H1 (cell line): ENCODE measurements around the gene LRRC4C. TPM values are rescaled to one million over a fixed set of nuclear protein-coding genes. Genes with fewer than 3 reads are reported as not detected.

Source experiments
- CTCF ChIA-PET: fragments of 300-600 bp; sonication (Branson Sonifier 250); formaldehyde crosslinking; loops from one replicate; lab custom pipeline; 2021; ENCODE audit not compliant: partially characterized antibody; lab: Charles Lee
- POLR2A ChIA-PET: fragments of 300-600 bp; sonication (Branson Sonifier 250); formaldehyde crosslinking; loops from one replicate; lab custom pipeline; 2021; ENCODE audit warnings: inconsistent platforms; ENCODE audit not compliant: partially characterized antibody; lab: Charles Lee
- DNase-seq, 2 experiments: peaks; one replicate each; pipeline versions ENCODE4 v3.0.0 to v3.0.0-alpha.2; 2010 to 2022; ENCODE audit warnings: low spot score in 2 of 2, low read depth in 1 of 2, mixed read lengths in 1 of 2
- FAIRE-seq: peaks from 2 replicates; lab custom pipeline; 2011; peaks lifted over from hg19 to GRCh38; lab: Jason Lieb, UNC
- H2AFZ ChIP-seq: 2 replicates; pipeline ENCODE4 v1.8.1; 2012; ENCODE audit warnings: low read length, inconsistent platforms
- H2AK5ac ChIP-seq: 2 replicates; pipeline ENCODE4 v1.6.1; 2013; ENCODE audit warnings: low read depth, low read length
- H2BK120ac ChIP-seq: replicated peaks from 2 replicates; pipeline ENCODE3; 2013; ENCODE audit warnings: low read depth, low read length, inconsistent platforms
- H2BK12ac ChIP-seq: 2 replicates; pipeline ENCODE4 v1.6.1; 2013; ENCODE audit warnings: low read depth, low read length
- H2BK15ac ChIP-seq: 2 replicates; pipeline ENCODE4 v1.6.1; 2013; ENCODE audit warnings: low read length
- H2BK20ac ChIP-seq: 2 replicates; pipeline ENCODE4 v1.6.1; 2013; ENCODE audit warnings: low read length
- H2BK5ac ChIP-seq: 2 replicates; pipeline ENCODE4 v1.6.1; 2013; ENCODE audit warnings: low read depth, low read length
- H3K14ac ChIP-seq: 2 replicates; pipeline ENCODE4 v1.6.1; 2013; ENCODE audit warnings: inconsistent platforms; ENCODE audit not compliant: insufficient read length
- H3K18ac ChIP-seq: 2 replicates; pipeline ENCODE4 v1.6.1; 2013; ENCODE audit warnings: low read length; ENCODE audit errors: extremely low read depth
- H3K23ac ChIP-seq: 2 replicates; pipeline ENCODE4 v1.6.1; 2013; ENCODE audit warnings: inconsistent platforms; ENCODE audit not compliant: insufficient read length
- H3K23me2 ChIP-seq: 2 replicates; pipeline ENCODE4 v1.6.1; 2013; ENCODE audit warnings: low read depth, low read length
- H3K27ac ChIP-seq: 2 replicates; pipeline ENCODE4 v1.6.1; 2011; ENCODE audit warnings: low read depth, low read length, inconsistent platforms
- H3K27me3 ChIP-seq, 4 experiments: replicated peaks in 1 of 4; 1 replicate in 1 of 4; 2 replicates in 3 of 4; pipeline versions ENCODE4 v1.6.1 to v1.8.1; 2011 to 2013; ENCODE audit warnings: low read length in 3 of 4, mild to moderate bottlenecking in 3 of 4, inconsistent platforms in 2 of 4, mixed read lengths in 2 of 4, moderate library complexity in 1 of 4; ENCODE audit not compliant: control insufficient read depth in 3 of 4, insufficient read depth in 3 of 4; ENCODE audit errors: extremely low read depth in 1 of 4
- H3K36me3 ChIP-seq, 4 experiments: 2 replicates each; pipeline versions ENCODE4 v1.6.1 to v1.8.1; 2011 to 2013; ENCODE audit warnings: mild to moderate bottlenecking in 4 of 4, low read length in 3 of 4, moderate library complexity in 2 of 4, control low read depth in 1 of 4, inconsistent platforms in 1 of 4; ENCODE audit not compliant: insufficient read depth in 4 of 4, control insufficient read depth in 2 of 4
- H3K4ac ChIP-seq: replicated peaks from 2 replicates; pipeline ENCODE3; 2013; ENCODE audit warnings: low read length, low read depth, mixed read lengths, inconsistent platforms; ENCODE audit not compliant: insufficient read length
- H3K4me1 ChIP-seq, 4 experiments: replicated peaks in 1 of 4; 1 replicate in 1 of 4; 2 replicates in 3 of 4; pipeline versions ENCODE4 v1.6.1 to v1.8.1; 2011 to 2013; ENCODE audit warnings: low read length in 3 of 4, inconsistent platforms in 2 of 4, mixed read lengths in 1 of 4; ENCODE audit not compliant: insufficient read depth in 4 of 4, control insufficient read depth in 3 of 4
- H3K4me2 ChIP-seq, 2 experiments: 2 replicates each; pipeline versions ENCODE4 v1.6.1 to v1.8.1; 2011 to 2013; ENCODE audit warnings: low read depth in 2 of 2, low read length in 2 of 2, control low read depth in 1 of 2, inconsistent platforms in 1 of 2, mild to moderate bottlenecking in 1 of 2; ENCODE audit not compliant: insufficient read depth in 1 of 2
- H3K4me3 ChIP-seq, 4 experiments: fragments of 200-600, 300-600 bp in 1 of 4; sonication (generic), shearing (Covaris generic), sonication (Bioruptor Twin) in 1 of 4; 2 replicates each; pipeline versions ENCODE4 v1.5.1 to v1.8.1; 2011 to 2016; ENCODE audit warnings: low read length in 4 of 4, low read depth in 3 of 4, control low read depth in 2 of 4, inconsistent platforms in 2 of 4, mild to moderate bottlenecking in 2 of 4, mixed read lengths in 1 of 4, moderate library complexity in 1 of 4; ENCODE audit not compliant: insufficient read depth in 2 of 4; ENCODE audit errors: extremely low read depth in 1 of 4
- H3K56ac ChIP-seq: replicated peaks from 2 replicates; pipeline ENCODE3; 2013; ENCODE audit warnings: low read depth, mild to moderate bottlenecking, mixed read lengths, low read length, inconsistent platforms; ENCODE audit not compliant: insufficient read length
- H3K79me1 ChIP-seq: 2 replicates; pipeline ENCODE4 v1.6.1; 2013; ENCODE audit warnings: low read depth, low read length, control low read depth
- H3K79me2 ChIP-seq, 2 experiments: 2 replicates each; pipeline versions ENCODE4 v1.6.1 to v1.8.1; 2012 to 2013; ENCODE audit warnings: low read length in 2 of 2, mild to moderate bottlenecking in 2 of 2, inconsistent platforms in 1 of 2; ENCODE audit not compliant: insufficient read depth in 2 of 2, control insufficient read depth in 1 of 2
- H3K9ac ChIP-seq, 4 experiments: replicated peaks in 1 of 4; 1 replicate in 1 of 4; 2 replicates in 3 of 4; pipeline versions ENCODE4 v1.6.1 to v1.8.1; 2011 to 2013; ENCODE audit warnings: low read depth in 3 of 4, low read length in 3 of 4, control low read depth in 2 of 4, mild to moderate bottlenecking in 2 of 4, moderate library complexity in 2 of 4, inconsistent platforms in 1 of 4; ENCODE audit errors: extremely low read depth in 1 of 4
- H3K9me3 ChIP-seq, 2 experiments: 2 replicates each; pipeline versions ENCODE4 v1.6.1 to v1.8.1; 2012 to 2013; ENCODE audit warnings: mild to moderate bottlenecking in 2 of 2, moderate library complexity in 2 of 2, control low read depth in 1 of 2, inconsistent platforms in 1 of 2, low read depth in 1 of 2, low read length in 1 of 2, mixed read lengths in 1 of 2; ENCODE audit not compliant: insufficient read depth in 2 of 2
- H4K20me1 ChIP-seq, 2 experiments: replicated peaks in 1 of 2; 2 replicates each; pipeline versions ENCODE3 to v1.8.1; 2011 to 2013; ENCODE audit warnings: inconsistent platforms in 2 of 2, low read length in 2 of 2, mild to moderate bottlenecking in 1 of 2; ENCODE audit not compliant: insufficient read depth in 2 of 2, control insufficient read depth in 1 of 2
- H4K5ac ChIP-seq: 2 replicates; pipeline ENCODE4 v1.6.1; 2013; ENCODE audit warnings: low read length, low read depth, mixed read lengths, inconsistent platforms; ENCODE audit not compliant: insufficient read length
- H4K8ac ChIP-seq: 2 replicates; pipeline ENCODE4 v1.8.0; 2013; ENCODE audit warnings: mild to moderate bottlenecking, moderate library complexity, low read length, inconsistent platforms; ENCODE audit not compliant: insufficient read depth; ENCODE audit errors: extremely low read depth
- H4K91ac ChIP-seq: replicated peaks from 2 replicates; pipeline ENCODE3; 2013; ENCODE audit warnings: low read length, mixed read lengths, inconsistent platforms; ENCODE audit not compliant: insufficient read length
- CREB1 ChIP-seq: IDR thresholded peaks from 2 replicates; pipeline ENCODE4 v1.6.1; 2012; ENCODE audit warnings: inconsistent platforms
- POLR2AphosphoS5 ChIP-seq: IDR thresholded peaks from 2 replicates; pipeline ENCODE4 v1.6.1; 2011; ENCODE audit warnings: low read depth, low read length
- TAF1 ChIP-seq: IDR thresholded peaks from 2 replicates; pipeline ENCODE4 v1.6.1; 2011; ENCODE audit warnings: mild to moderate bottlenecking, low read depth, low read length
- WGBS, 2 experiments: shearing (Covaris generic) in 1 of 2; methylation state at CpG; one replicate each; pipeline versions ENCODE4 v1.1.6 to v1.1.7; 2013 to 2015; ENCODE audit warnings: low lambda C conversion rate in 2 of 2, mixed read lengths in 2 of 2, inconsistent platforms in 1 of 2, low coverage in 1 of 2, missing lambda C conversion rate in 1 of 2; ENCODE audit not compliant: insufficient replicate concordance in 2 of 2, insufficient coverage in 1 of 2, insufficient read length in 1 of 2; ENCODE audit errors: extremely low coverage in 1 of 2, missing lambda C conversion rate in 1 of 2; 5-methylcytosine and 5-hydroxymethylcytosine counted together
- polyA plus RNA-seq, 7 experiments: library from polyadenylated mRNA; depleted of rRNA in 3 of 7; stranded (reverse) in 5 of 7; unstranded in 2 of 7; fragments of >200 nt in 5 of 7; fragments of 200-250 nt in 2 of 7; gene quantifications; 1 replicate in 5 of 7; 2 replicates in 1 of 7; 4 replicates in 1 of 7; pipeline versions ENCODE4 v1.2.1 to v1.2.3, GENCODE V29; 2011 to 2013; ENCODE audit warnings: missing spikeins in 2 of 7, mixed read lengths in 2 of 7
- total RNA-seq: library from RNA; stranded (reverse); fragmentation: NEBNext Ultra II Directional; extraction: Animal tissue kit (Norgen Biotek cat#: 25700); gene quantifications from 2 replicates; pipeline ENCODE4 v1.2.1, GENCODE V29; 2021

LRRC4C gene
- total and polyA plus RNA-seq, 2 of the 8 experiments (the other 6 are each of a cell fraction or from before 2014, with no cell fraction given) = 0.23 to 2.2 TPM

GRCh38 chr11:40397141-40397540 lies 1062.3 kb downstream of the LRRC4C start:
- CTCF ChIA-PET = interaction anchor here (0.6 kb wide), 1 partner anchor 1052 kb away, joined by 3 read pairs; no protein-coding TSS in a partner anchor
- Histone ChIP-seq H4K91ac (no peak overlapping the region), H3K9ac (no peak overlapping the region), H4K8ac (no peak overlapping the region), H4K20me1 (no peaks in the 10 kb centered on the region), H2BK120ac (no peak overlapping the region), H3K27me3 (no peaks in the 10 kb centered on the region), H2AFZ (no peak overlapping the region), H3K23ac (no peak overlapping the region), H2BK15ac (no peak overlapping the region), H3K4me1 (no peaks in the 10 kb centered on the region), H3K27ac (no peak overlapping the region), H3K23me2 (no peaks in the 10 kb centered on the region), H2AK5ac (no peak overlapping the region), H3K79me1 (no peaks in the 10 kb centered on the region), H3K36me3 (no peaks in the 10 kb centered on the region), H3K4me2 (no peak overlapping the region), H3K14ac (no peak overlapping the region), H2BK5ac (no peak overlapping the region), H2BK12ac (no peak overlapping the region)
- FAIRE-seq (no peak), DNase-seq (no peak)
- 69% methylated on average over 3 of the region's 3 CpGs; no CpG with 5 or more reads in 1 of the 2 experiments for WGBS, 2 experiments
- POLR2A ChIA-PET = no interaction called here
- no peak for TF ChIP-seq CREB1
- no peak for TF ChIP-seq POLR2AphosphoS5
- TF ChIP-seq TAF1 = no peak
- TF ChIP-seq, all 59 proteins: peak for 0
- no peak overlapping the region for H3K18ac ChIP-seq
- H3K56ac ChIP-seq = no peak overlapping the region
- no peak overlapping the region for H4K5ac ChIP-seq
- no peak overlapping the region for H2BK20ac ChIP-seq
- no peaks in the 10 kb centered on the region for H3K9me3 ChIP-seq
- H3K4me3 ChIP-seq = no peak overlapping the region
- no peak overlapping the region for H3K4ac ChIP-seq
- no peaks in the 10 kb centered on the region for H3K79me2 ChIP-seq
